Skeletal muscle tissue (tissue), 4 donors: Measurements from ENCODE around the gene GPBP1L1. TPM values are rescaled to one million over a fixed set of nuclear protein-coding genes. Genes with fewer than 3 reads are reported as not detected.
A peak's percentile ranks its signal among the peaks of the same experiment; 100 is the strongest.

Experiments
- H3K27ac ChIP-seq: one replicate; pipeline ENCODE4 v1.7.0; 2013; ENCODE audit warnings: mild to moderate bottlenecking, low read depth, low read length, inconsistent platforms
- H3K27me3 ChIP-seq, 3 donors: one replicate each; pipeline ENCODE4 v1.7.0; 2013; ENCODE audit warnings: low read length in 3 of 3; ENCODE audit not compliant: control insufficient read depth in 3 of 3, insufficient read depth in 3 of 3
- H3K36me3 ChIP-seq, 3 donors: one replicate each; pipeline ENCODE4 v1.7.0; 2013; ENCODE audit warnings: low read length in 3 of 3; ENCODE audit not compliant: control insufficient read depth in 3 of 3, insufficient read depth in 3 of 3
- H3K4me1 ChIP-seq, 3 donors: one replicate each; pipeline ENCODE4 v1.7.0; 2013; ENCODE audit warnings: low read length in 3 of 3, mild to moderate bottlenecking in 3 of 3; ENCODE audit not compliant: control insufficient read depth in 3 of 3, insufficient read depth in 3 of 3
- H3K4me3 ChIP-seq, 3 donors: one replicate each; pipeline ENCODE4 v1.7.0; 2013; ENCODE audit warnings: low read length in 3 of 3
- H3K9ac ChIP-seq, 3 donors: one replicate each; pipeline ENCODE4 v1.7.0; 2013; ENCODE audit warnings: low read length in 3 of 3, mild to moderate bottlenecking in 3 of 3, moderate library complexity in 2 of 3, low read depth in 1 of 3
- H3K9me3 ChIP-seq, 3 donors: one replicate each; pipeline ENCODE4 v1.7.0; 2013; ENCODE audit warnings: low read length in 3 of 3; ENCODE audit not compliant: control insufficient read depth in 3 of 3
- total RNA-seq: library from RNA; depleted of rRNA; stranded (reverse); fragments of >200 nt; gene quantifications from one replicate; pipeline ENCODE4 v1.2.3, GENCODE V29; 2014
- donor health status: Osteomylitis.

The GPBP1L1 gene
- total RNA-seq, 1 donor from 2014 or later: 69.9 TPM

DNA sequence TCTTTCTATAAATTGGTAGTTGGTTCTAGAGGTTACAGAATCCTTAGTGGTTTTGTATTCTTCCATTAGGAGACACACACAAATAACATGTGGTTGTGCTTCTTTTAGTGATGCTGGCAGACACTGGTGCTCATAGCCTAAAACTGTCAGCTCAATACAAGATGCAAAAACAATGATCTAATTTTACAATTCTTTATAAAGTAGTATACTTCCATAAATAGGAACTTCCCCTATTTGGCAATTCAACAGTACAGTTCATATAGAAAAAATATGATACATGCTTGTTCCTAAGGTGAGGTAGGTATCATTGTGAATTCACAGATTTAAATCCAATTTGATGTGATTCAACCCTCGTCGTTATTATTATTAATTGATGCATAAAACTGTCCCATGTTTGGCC is 41.7 kb downstream of the GPBP1L1 start:
- H3K27me3 ChIP-seq: no peaks in the 10 kb centered on the region
- no peaks in the 10 kb centered on the region for H3K9me3 ChIP-seq
- no peaks in the 10 kb centered on the region for H3K4me1 ChIP-seq
- H3K9ac ChIP-seq: no peak overlapping the region
- peaks cover 10 to 43% (median 35%) of the 10 kb centered on the region in 3 donors for H3K36me3 ChIP-seq
- no peak overlapping the region for H3K27ac ChIP-seq
- no peak overlapping the region for H3K4me3 ChIP-seq

DNA sequence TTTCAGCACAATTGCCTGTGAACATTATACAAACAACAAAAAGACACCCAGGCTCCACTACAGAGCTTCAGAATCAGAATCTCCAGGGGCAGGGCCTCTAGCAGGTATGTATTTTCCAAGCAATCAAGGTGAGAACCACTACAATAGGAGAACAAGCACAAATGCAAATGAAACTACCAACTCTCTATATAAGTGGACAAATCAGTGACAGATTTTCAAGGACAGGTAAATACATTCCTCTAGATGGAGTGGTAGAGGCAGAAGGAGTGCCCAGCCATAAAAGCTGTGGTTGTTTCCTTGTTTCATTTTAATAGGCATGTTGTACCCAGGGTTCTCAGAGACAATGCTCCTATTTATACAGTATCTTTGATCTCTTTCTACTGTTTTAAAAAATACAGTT is 42.4 kb downstream of the GPBP1L1 start:
- no peak overlapping the region for H3K27ac ChIP-seq

DNA sequence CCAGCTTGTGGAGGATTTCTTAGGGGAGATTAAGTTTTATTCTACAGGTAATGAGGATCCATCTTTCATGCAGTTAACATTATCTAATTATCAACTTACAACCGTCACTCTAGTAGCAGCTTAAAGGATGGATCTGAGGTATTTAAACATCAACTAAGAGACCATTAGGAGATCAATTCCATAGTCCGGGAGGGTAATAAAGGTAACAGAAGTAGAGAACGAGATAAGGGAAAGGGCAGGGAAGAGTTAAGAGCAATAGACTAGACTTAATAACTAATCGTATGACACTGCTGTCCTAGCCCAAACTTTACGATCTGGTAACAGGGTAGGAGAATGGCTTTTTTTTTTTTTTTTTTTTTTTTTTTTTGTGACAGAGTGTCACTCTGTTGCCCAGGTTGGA is 43.0 kb downstream of the GPBP1L1 start:
- H3K36me3 ChIP-seq: peaks cover 17 to 46% (median 41%) of the 10 kb centered on the region in 3 donors
- H3K27ac ChIP-seq: no peak overlapping the region
- H3K9me3 ChIP-seq: no peaks in the 10 kb centered on the region
- no peaks in the 10 kb centered on the region for H3K27me3 ChIP-seq
- no peaks in the 10 kb centered on the region for H3K4me1 ChIP-seq
- no peak overlapping the region for H3K9ac ChIP-seq
- H3K4me3 ChIP-seq: no peak overlapping the region

More for the DNA sequence above, 42.4 kb downstream of the GPBP1L1 start:
- Histone ChIP-seq H3K4me3 (no peak overlapping the region), H3K4me1 (no peaks in the 10 kb centered on the region), H3K9ac (no peak overlapping the region), H3K27me3 (no peaks in the 10 kb centered on the region), H3K9me3 (no peaks in the 10 kb centered on the region), H3K36me3 (peaks cover 14 to 43% (median 38%) of the 10 kb centered on the region in 3 donors)

GRCh38 chr1:45640293-45640692 is 46.0 kb downstream of the GPBP1L1 start:
- H3K4me3 ChIP-seq: no peak overlapping the region
- no peaks in the 10 kb centered on the region for H3K27me3 ChIP-seq
- H3K36me3 ChIP-seq: peaks cover 24 to 48% (median 39%) of the 10 kb centered on the region in 3 donors
- H3K9me3 ChIP-seq: no peaks in the 10 kb centered on the region
- no peak overlapping the region for H3K9ac ChIP-seq
- no peak overlapping the region for H3K27ac ChIP-seq
- H3K4me1 ChIP-seq: no peaks in the 10 kb centered on the region

GRCh38 chr1:45635211-45635610 is 51.1 kb downstream of the GPBP1L1 start:
- no peaks in the 10 kb centered on the region for H3K9me3 ChIP-seq
- no peaks in the 10 kb centered on the region for H3K4me1 ChIP-seq
- no peak overlapping the region for H3K9ac ChIP-seq
- no peak overlapping the region for H3K27ac ChIP-seq
- H3K36me3 ChIP-seq: peaks cover 49 to 64% (median 64%) of the 10 kb centered on the region in 3 donors
- no peak overlapping the region for H3K4me3 ChIP-seq
- H3K27me3 ChIP-seq: no peaks in the 10 kb centered on the region

GRCh38 chr1:45630429-45630828 is 55.9 kb downstream of the GPBP1L1 start:
- H3K4me3 ChIP-seq: no peak overlapping the region
- no peaks in the 10 kb centered on the region for H3K4me1 ChIP-seq
- H3K27me3 ChIP-seq: no peaks in the 10 kb centered on the region
- peaks cover 58 to 72% (median 70%) of the 10 kb centered on the region in 3 donors for H3K36me3 ChIP-seq
- no peaks in the 10 kb centered on the region for H3K9me3 ChIP-seq
- no peak overlapping the region for H3K9ac ChIP-seq
- no peak overlapping the region for H3K27ac ChIP-seq

DNA sequence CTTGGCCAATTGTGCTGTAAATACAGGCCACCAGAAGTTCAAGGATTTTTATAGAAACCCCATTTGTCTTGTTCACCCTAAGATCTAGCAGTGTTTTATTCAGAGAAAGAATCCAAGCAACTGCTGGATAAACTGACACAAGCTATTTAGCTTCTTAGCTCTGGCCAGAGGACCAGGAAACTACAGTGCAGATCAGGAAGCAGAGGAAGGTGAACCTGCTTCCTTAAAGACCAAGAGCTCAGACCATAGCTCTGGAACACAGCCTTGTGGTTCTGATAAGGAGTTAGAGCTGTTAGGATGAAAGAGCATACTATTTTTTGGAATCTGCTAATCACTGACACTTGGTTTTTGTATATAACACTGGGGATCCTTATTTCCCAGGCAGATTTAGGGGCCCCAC is 57.3 kb downstream of the GPBP1L1 start:
- H3K9ac ChIP-seq: no peak overlapping the region
- no peaks in the 10 kb centered on the region for H3K9me3 ChIP-seq
- H3K27ac ChIP-seq: no peak overlapping the region
- no peaks in the 10 kb centered on the region for H3K27me3 ChIP-seq
- peaks cover 0 to 3% (median 2%) of the 10 kb centered on the region in 3 donors for H3K4me1 ChIP-seq
- H3K4me3 ChIP-seq: no peak overlapping the region
- H3K36me3 ChIP-seq: peaks cover 51 to 66% (median 65%) of the 10 kb centered on the region in 3 donors

- peak within 1 kb of the TSS; percentile 19 to 43 (median 41) for H3K4me3 ChIP-seq
- peaks cover 22 to 36% (median 23%) of the 10 kb centered on the region in 3 donors for H3K36me3 ChIP-seq
- H3K27ac ChIP-seq: no peak within 1 kb of the TSS
- H3K27me3 ChIP-seq: no peaks in the 10 kb centered on the region
- peak within 1 kb of the TSS in 2 of 3 donors; percentile 21 to 54 for H3K9ac ChIP-seq
- H3K4me1 ChIP-seq: peaks cover 8 to 36% (median 27%) of the 10 kb centered on the region in 3 donors
- H3K9me3 ChIP-seq: no peaks in the 10 kb centered on the region
Measured at GRCh38 chr1:45623972-45624371, 62.4 kb downstream of the GPBP1L1 start, which contains the start of gene CCDC17. CCDC17 (minus strand) TSS chr1:45624054; CDS start chr1:45623909, 145 bp downstream.

DNA sequence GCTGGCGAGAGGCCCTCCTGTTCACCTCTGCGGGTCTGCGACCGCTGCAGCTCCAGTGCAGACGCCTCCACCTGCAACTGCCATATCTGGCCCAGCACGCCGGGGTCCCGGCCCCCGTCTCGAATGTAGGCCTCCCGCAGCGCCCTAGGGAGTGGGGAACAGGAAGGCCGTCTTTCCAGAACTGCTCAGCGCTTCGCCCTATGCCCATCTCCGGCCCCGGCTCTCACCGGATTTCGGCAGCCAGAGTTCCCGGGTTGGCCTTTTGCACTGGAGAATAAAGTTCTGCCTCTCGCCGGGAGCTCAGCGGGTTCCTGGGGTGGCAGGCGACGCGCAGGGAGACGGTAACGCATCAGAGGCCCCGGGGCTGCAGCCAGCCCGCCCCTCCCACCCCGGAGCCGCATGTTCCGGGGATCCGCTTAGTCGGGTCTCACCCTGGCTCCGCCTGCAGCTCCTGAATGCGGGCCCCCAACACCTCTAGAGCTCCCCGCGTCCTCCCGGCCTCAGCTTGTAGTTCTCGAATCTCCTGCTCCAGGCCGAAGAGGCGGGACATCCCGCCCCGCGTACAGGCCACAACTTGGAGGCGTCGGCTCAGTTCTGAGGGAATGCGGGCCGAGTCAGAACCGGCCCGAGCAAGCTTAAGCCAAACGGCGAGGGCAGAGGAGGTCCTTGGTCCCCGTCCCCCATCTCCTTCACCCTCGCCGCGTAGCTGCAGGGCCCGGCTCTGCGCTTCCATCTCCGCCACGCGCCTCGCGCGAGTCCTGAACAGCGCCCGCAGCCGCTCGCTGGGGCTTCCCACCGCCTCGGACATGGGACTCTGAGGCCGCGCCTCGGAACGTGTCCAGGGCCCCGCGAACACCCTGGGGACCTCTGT is 63.6 kb downstream of the GPBP1L1 start:
- peak overlapping the region; percentile 19 to 43 (median 41) for H3K4me3 ChIP-seq
- peak overlapping the region; percentile 63 for H3K27ac ChIP-seq
- peaks cover 18 to 27% (median 19%) of the 10 kb centered on the region in 3 donors for H3K36me3 ChIP-seq
- no peaks in the 10 kb centered on the region for H3K27me3 ChIP-seq
- peaks cover 9 to 37% (median 27%) of the 10 kb centered on the region in 3 donors for H3K4me1 ChIP-seq
- H3K9me3 ChIP-seq: no peaks in the 10 kb centered on the region
- H3K9ac ChIP-seq: peak overlapping the region in 2 of 3 donors; percentile 33 to 57

DNA sequence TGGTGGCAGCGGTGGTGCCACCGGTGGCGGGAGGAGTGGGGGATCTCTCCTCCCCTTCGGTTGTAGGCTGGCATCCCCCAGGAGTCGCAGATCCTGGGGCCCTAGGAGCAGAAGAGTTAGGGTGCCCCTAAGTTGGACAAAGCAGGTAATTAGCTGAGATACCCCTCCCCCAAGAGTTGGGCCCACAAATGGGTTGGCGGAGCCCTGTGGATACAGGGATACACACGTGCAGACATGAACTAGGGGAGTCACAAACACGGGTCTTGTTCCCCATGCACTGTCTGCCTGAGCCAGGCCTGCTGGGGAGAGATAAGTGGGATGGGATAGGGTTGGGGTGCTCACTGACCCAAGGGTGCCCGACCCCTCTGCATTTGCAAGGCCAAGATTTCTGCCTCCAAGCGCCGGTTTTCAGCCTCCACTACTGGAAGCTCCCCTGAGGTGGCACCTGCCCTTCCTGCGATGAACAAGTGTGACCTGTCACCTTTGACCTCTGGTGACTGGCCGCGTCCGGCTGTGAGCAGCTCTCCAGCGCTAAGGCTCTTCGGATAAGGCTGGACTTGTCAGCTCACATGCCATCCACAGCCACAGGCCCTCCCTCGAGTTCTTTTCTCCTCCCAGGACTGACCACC is 64.3 kb downstream of the GPBP1L1 start:
- Histone ChIP-seq H3K27me3 (no peaks in the 10 kb centered on the region), H3K36me3 (peaks cover 20 to 32% (median 25%) of the 10 kb centered on the region in 3 donors), H3K27ac (peak overlapping the region; percentile 63), H3K9me3 (no peaks in the 10 kb centered on the region), H3K4me3 (no peak overlapping the region), H3K4me1 (peaks cover 9 to 37% (median 27%) of the 10 kb centered on the region in 3 donors), H3K9ac (peak overlapping the region in 2 of 3 donors; percentile 33 to 57)
